HEK293T (cell line): ENCODE data around the gene PTP4A2.

Source experiments
- CTBP1 ChIP-seq: fragments of 450-650 bp; IDR thresholded peaks from 2 replicates; pipeline ENCODE4 v1.6.1; 2016; ENCODE audit warnings: borderline replicate concordance
- FOXA1 ChIP-seq: fragments of 450-650 bp; IDR thresholded peaks from 2 replicates; pipeline ENCODE4 v1.6.1; 2016; ENCODE audit warnings: mild to moderate bottlenecking
- FOXK2 ChIP-seq: fragments of 450-650 bp; IDR thresholded peaks from 2 replicates; pipeline ENCODE4 v1.6.1; 2016; ENCODE audit warnings: mild to moderate bottlenecking
- LEF1 ChIP-seq: fragments of 450-650 bp; IDR thresholded peaks from 2 replicates; pipeline ENCODE4 v1.6.1; 2017; ENCODE audit warnings: mild to moderate bottlenecking, borderline replicate concordance
- NFRKB ChIP-seq: fragments of 450-650 bp; IDR thresholded peaks from 2 replicates; pipeline ENCODE4 v1.6.1; 2016; ENCODE audit warnings: mild to moderate bottlenecking, moderate library complexity
- PKNOX1 ChIP-seq: fragments of 450-650 bp; IDR thresholded peaks from 2 replicates; pipeline ENCODE4 v1.6.1; 2016

- TF ChIP-seq LEF1 (no peak), CTBP1 (no peak), FOXA1 (no peak), NFRKB (no peak), FOXK2 (no peak), PKNOX1 (no peak)
Observed at GRCh38 chr1:31867546-31867945, 70.6 kb downstream of the PTP4A2 start.
